ENCODE results near the gene SSR4. TPM values are rescaled to one million over a fixed set of nuclear protein-coding genes. Genes with fewer than 3 reads are reported as not detected.

Gene SSR4
- total RNA-seq, 1 donor from 2014 or later: 110 TPM

GRCh38 chrX:153777261-153778090 is 17.0 kb upstream of the SSR4 start:
- DNase-seq (ENCODE audit: low spot score) (no peak), ATAC-seq (no peak)
- intact Hi-C loops (cut with DNase I): no loop called here

- ATAC-seq: no peak
- no peak for DNase-seq (ENCODE audit: low spot score)
- intact Hi-C loops (cut with DNase I): no loop called here
Observed at GRCh38 chrX:153778181-153778580, 16.3 kb upstream of the SSR4 start.

GRCh38 chrX:153778684-153779101 is 15.8 kb upstream of the SSR4 start:
- intact Hi-C loops (cut with DNase I): no loop called here
- DNase-seq (ENCODE audit: low spot score) (no peak), ATAC-seq (no peak)

GRCh38 chrX:153779891-153780677 is 14.4 kb upstream of the SSR4 start:
- intact Hi-C loops (cut with DNase I): loop anchor here (5.0 kb wide), 1 partner anchor 182 kb away; no protein-coding TSS in a partner anchor
- DNase-seq (ENCODE audit: low spot score): no peak
- ATAC-seq: no peak

- intact Hi-C loops (cut with DNase I): loop anchor here (5.0 kb wide), 1 partner anchor 181 kb away; no protein-coding TSS in a partner anchor
- no peak for ATAC-seq
Observed at GRCh38 chrX:153780678-153781427, 13.6 kb upstream of the SSR4 start, which contains the start of gene SRPK3. Gene SRPK3, plus strand, starts transcription at chrX:153781041. Its CDS starts 46 bp downstream, at chrX:153781087.

DNA sequence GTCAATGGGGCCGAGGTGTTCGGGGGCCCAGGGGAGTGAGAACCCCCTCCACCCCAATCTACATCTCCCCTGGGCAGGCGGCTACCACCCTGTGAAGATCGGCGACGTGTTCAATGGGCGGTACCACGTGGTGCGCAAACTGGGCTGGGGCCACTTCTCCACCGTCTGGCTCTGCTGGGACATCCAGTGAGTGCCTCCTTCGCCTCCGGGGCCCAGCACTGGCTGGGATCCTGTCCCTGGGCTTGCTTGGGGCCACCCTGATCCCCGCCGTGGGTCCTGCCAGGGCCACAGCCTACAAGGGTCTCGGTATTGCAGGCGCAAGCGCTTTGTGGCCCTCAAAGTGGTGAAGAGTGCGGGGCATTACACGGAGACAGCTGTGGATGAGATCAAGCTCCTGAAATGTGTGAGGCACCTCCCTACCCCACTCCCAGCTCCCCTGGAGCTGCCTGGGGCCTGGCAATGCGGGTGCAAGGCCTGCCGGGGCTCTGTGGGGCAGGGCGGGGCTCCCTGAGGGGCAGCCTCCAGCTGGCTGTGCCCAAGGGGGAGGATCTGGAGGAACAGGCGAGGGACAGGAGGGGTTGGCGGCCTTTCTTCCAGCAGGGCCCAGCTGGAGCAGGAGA is 12.9 kb upstream of the SSR4 start:
- intact Hi-C loops (cut with DNase I): loop anchor here (5.0 kb wide), 1 partner anchor 181 kb away; no protein-coding TSS in a partner anchor
- no peak for DNase-seq (ENCODE audit: low spot score)
- ATAC-seq: peak; percentile 14

More at GRCh38 chrX:153780678-153781427, 13.6 kb upstream of the SSR4 start, which contains the start of gene SRPK3:
- no peak for DNase-seq (ENCODE audit: low spot score)

DNA sequence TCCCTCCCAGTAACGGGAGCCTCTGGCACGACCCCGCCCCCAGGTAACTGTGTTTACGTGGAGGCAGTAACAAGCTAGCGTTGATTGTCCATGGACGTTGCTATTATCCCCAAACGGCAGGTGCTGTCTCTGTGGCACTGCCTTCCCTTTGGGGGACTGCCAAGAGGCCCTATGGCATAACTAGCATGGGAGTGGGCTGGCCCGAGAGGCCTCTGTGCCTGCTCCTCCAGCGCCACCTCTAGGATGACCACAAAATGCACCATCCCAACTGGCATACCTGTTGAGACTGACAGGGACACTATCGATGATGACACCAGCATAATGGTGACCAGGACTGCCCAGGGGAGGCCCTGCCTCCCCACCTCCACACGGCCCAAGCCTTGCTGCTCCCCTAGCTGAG is 12.2 kb upstream of the SSR4 start:
- ATAC-seq (no peak), DNase-seq (ENCODE audit: low spot score) (no peak)
- intact Hi-C loops (cut with DNase I): loop anchor here (5.0 kb wide), 1 partner anchor 180 kb away; no protein-coding TSS in a partner anchor

DNA sequence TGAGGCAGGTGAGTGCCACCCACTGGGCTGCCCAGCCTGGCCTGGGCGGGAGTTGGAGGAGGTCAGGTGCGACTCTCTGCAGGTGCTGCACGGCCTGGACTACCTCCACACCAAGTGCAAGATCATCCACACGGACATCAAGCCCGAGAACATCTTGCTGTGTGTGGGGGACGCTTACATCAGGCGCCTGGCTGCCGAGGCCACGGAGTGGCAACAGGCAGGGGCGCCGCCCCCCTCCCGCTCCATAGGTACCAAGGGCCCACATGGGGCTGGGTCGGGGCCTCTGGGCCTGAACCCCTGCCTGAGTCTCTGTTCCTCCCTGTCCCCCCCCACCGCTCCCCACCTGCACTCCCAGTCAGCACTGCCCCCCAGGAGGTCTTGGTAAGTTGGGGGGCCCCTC is 11.6 kb upstream of the SSR4 start:
- no peak for ATAC-seq
- intact Hi-C loops (cut with DNase I): loop anchor here (5.0 kb wide), 1 partner anchor 179 kb away; no protein-coding TSS in a partner anchor
- no peak for DNase-seq (ENCODE audit: low spot score)

DNA sequence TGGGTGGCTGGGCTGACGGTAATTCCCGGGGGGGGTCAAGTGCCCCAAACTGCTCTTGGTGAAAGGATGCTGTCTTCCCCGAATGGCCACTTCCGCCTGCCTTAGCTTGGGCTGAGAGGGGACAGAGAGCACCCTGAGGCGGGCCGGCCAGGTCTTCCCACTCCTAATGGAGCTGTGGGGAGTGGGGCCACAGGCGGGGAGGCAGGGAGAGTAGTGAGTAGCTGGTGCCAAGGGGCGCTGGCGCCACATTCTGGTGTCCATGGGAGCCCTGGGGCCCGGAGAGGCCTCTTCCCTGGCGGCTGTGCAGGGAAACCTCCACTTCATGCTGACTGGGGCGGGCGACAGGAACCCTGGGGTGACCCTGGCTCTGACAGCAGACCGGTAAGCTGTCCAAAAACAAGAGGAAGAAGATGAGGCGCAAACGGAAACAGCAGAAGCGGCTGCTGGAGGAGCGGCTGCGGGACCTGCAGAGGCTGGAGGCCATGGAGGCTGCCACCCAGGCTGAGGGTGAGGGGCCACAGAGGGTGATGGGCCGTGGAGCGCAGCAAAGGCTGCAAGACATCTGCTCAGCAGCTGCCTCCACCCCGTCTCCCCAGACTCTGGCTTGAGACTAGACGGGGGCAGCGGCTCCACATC is 11.0 kb upstream of the SSR4 start:
- ATAC-seq (no peak), DNase-seq (ENCODE audit: low spot score) (no peak)
- intact Hi-C loops (cut with DNase I): loop anchor here (5.0 kb wide), 1 partner anchor 179 kb away; no protein-coding TSS in a partner anchor

- ATAC-seq (no peak), DNase-seq (ENCODE audit: low spot score) (no peak)
- intact Hi-C loops (cut with DNase I): loop anchor here (5.0 kb wide), 1 partner anchor 178 kb away; no protein-coding TSS in a partner anchor
Observed at GRCh38 chrX:153784325-153784967, 10.0 kb upstream of the SSR4 start.

DNA sequence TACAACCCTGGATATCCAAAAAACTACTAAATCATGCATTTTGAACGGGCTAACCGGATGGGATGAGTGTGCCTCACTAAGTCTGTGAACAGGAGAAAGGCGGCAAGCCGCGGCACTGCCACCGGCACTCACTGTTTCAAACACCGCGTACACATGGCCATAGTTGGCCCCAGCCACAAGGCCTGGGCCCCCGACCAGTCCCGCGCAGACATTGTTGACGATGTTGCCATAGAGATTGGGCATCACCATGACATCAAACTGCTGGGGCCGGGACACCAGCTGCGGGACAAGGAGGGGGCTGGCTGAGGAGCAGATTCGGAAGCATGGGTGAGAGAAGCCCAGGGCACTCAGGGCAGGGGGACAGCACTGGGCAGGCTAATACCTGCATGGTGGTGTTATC is 7.8 kb upstream of the SSR4 start:
- no peak for ATAC-seq
- intact Hi-C loops (cut with DNase I): no loop called here
- no peak for DNase-seq (ENCODE audit: low spot score)

- no peak for ATAC-seq
- no peak for DNase-seq (ENCODE audit: low spot score)
Observed at GRCh38 chrX:153789654-153790053, 4.8 kb upstream of the SSR4 start.

GRCh38 chrX:153791104-153791852 is 3.2 kb upstream of the SSR4 start:
- ATAC-seq (no peak), DNase-seq (ENCODE audit: low spot score) (no peak)
- intact Hi-C loops (cut with DNase I): no loop called here

More at GRCh38 chrX:153789654-153790053, 4.8 kb upstream of the SSR4 start:
- intact Hi-C loops (cut with DNase I): no loop called here

- intact Hi-C loops (cut with DNase I): no loop called here
- DNase-seq (ENCODE audit: low spot score): no peak
- ATAC-seq: no peak
Observed at GRCh38 chrX:153792368-153792767, 2.1 kb upstream of the SSR4 start.

- intact Hi-C loops (cut with DNase I): no loop called here
- DNase-seq (ENCODE audit: low spot score) (no peak), ATAC-seq (no peak)
Observed at GRCh38 chrX:153793291-153793690, 1.2 kb upstream of the SSR4 start.

GRCh38 chrX:153794897-153795816 is 689 bp downstream of the SSR4 start:
- DNase-seq (ENCODE audit: low spot score): no peak
- intact Hi-C loops (cut with DNase I): no loop called here
- ATAC-seq: no peak

Measured in sciatic nerve (tissue), 2 donors.